Measurements from ENCODE around the gene PRXL2A. TPM values are rescaled to one million over a fixed set of nuclear protein-coding genes. Genes with fewer than 3 reads are reported as not detected.

PRXL2A gene
- total RNA-seq, 1 donor = 5.1 TPM

GRCh38 chr10:80459047-80459865 is 50.9 kb downstream of the PRXL2A start:
- Histone ChIP-seq H4K20me1 (ENCODE audit: insufficient read depth, low read length) (peaks cover 38% of the 10 kb centered on the region), H3K4me3 (ENCODE audit: insufficient read depth, low read length) (no peak overlapping the region), H3K4me2 (ENCODE audit: insufficient read depth, low read length) (peak overlapping the region; percentile 2), H2AFZ (ENCODE audit: low read length) (peak overlapping the region; percentile 34), H3K27ac (ENCODE audit: low read depth, low read length) (peak overlapping the region; percentile 54), H3K27me3 (ENCODE audit: insufficient read depth, low read length) (no peaks in the 10 kb centered on the region), H3K9me3 (ENCODE audit: low read depth, low read length) (no peaks in the 10 kb centered on the region), H3K36me3 (ENCODE audit: insufficient read depth, low read length) (no peaks in the 10 kb centered on the region), H3K79me2 (ENCODE audit: insufficient read depth, low read length) (peaks cover 80% of the 10 kb centered on the region), H3K4me1 (ENCODE audit: insufficient read depth, low read length) (peaks cover 52% of the 10 kb centered on the region)
- DNase-seq (ENCODE audit: insufficient read length, low spot score, missing footprints) = peak; percentile 97
- no peak for TF ChIP-seq CTCF (IDR thresholded peaks at IDR 0.05; ENCODE audit: extremely low read depth, low read depth, low read length)

- H3K36me3 ChIP-seq (ENCODE audit: insufficient read depth, low read length) = no peaks in the 10 kb centered on the region
- H3K4me3 ChIP-seq (ENCODE audit: insufficient read depth, low read length) = no peak overlapping the region
- no peaks in the 10 kb centered on the region for H3K9me3 ChIP-seq (ENCODE audit: low read depth, low read length)
- no peaks in the 10 kb centered on the region for H3K27me3 ChIP-seq (ENCODE audit: insufficient read depth, low read length)
- peaks cover 32% of the 10 kb centered on the region for H4K20me1 ChIP-seq (ENCODE audit: insufficient read depth, low read length)
- H3K4me1 ChIP-seq (ENCODE audit: insufficient read depth, low read length) = peaks cover 57% of the 10 kb centered on the region
- no peak overlapping the region for H3K4me2 ChIP-seq (ENCODE audit: insufficient read depth, low read length)
- peak overlapping the region; percentile 22 for H3K27ac ChIP-seq (ENCODE audit: low read depth, low read length)
- TF ChIP-seq CTCF (IDR thresholded peaks at IDR 0.05; ENCODE audit: extremely low read depth, low read depth, low read length) = no peak
- H2AFZ ChIP-seq (ENCODE audit: low read length) = peak overlapping the region; percentile 3
- DNase-seq (ENCODE audit: insufficient read length, low spot score, missing footprints) = peak; percentile 87
- H3K79me2 ChIP-seq (ENCODE audit: insufficient read depth, low read length) = peaks cover 85% of the 10 kb centered on the region
Observed at GRCh38 chr10:80460399-80461207, 52.3 kb downstream of the PRXL2A start.

- Histone ChIP-seq H3K27me3 (ENCODE audit: insufficient read depth, low read length) (no peaks in the 10 kb centered on the region), H3K9me3 (ENCODE audit: low read depth, low read length) (no peaks in the 10 kb centered on the region), H3K4me1 (ENCODE audit: insufficient read depth, low read length) (peaks cover 55% of the 10 kb centered on the region), H4K20me1 (ENCODE audit: insufficient read depth, low read length) (peaks cover 23% of the 10 kb centered on the region), H3K4me2 (ENCODE audit: insufficient read depth, low read length) (no peak overlapping the region), H3K27ac (ENCODE audit: low read depth, low read length) (peak overlapping the region; percentile 22), H3K4me3 (ENCODE audit: insufficient read depth, low read length) (no peak overlapping the region), H3K79me2 (ENCODE audit: insufficient read depth, low read length) (peaks cover 85% of the 10 kb centered on the region), H3K36me3 (ENCODE audit: insufficient read depth, low read length) (no peaks in the 10 kb centered on the region), H2AFZ (ENCODE audit: low read length) (peak overlapping the region; percentile 3)
- no peak for TF ChIP-seq CTCF (IDR thresholded peaks at IDR 0.05; ENCODE audit: extremely low read depth, low read depth, low read length)
- peak; percentile 42 for DNase-seq (ENCODE audit: insufficient read length, low spot score, missing footprints)
Observed at GRCh38 chr10:80461208-80462183, 53.1 kb downstream of the PRXL2A start.
